ENCODE data around the gene METRNL. TPM values are rescaled to one million over a fixed set of nuclear protein-coding genes. Genes with fewer than 3 reads are reported as not detected.

METRNL gene
- total RNA-seq, 1 experiment from 2014 or later: 21.0 TPM

DNA sequence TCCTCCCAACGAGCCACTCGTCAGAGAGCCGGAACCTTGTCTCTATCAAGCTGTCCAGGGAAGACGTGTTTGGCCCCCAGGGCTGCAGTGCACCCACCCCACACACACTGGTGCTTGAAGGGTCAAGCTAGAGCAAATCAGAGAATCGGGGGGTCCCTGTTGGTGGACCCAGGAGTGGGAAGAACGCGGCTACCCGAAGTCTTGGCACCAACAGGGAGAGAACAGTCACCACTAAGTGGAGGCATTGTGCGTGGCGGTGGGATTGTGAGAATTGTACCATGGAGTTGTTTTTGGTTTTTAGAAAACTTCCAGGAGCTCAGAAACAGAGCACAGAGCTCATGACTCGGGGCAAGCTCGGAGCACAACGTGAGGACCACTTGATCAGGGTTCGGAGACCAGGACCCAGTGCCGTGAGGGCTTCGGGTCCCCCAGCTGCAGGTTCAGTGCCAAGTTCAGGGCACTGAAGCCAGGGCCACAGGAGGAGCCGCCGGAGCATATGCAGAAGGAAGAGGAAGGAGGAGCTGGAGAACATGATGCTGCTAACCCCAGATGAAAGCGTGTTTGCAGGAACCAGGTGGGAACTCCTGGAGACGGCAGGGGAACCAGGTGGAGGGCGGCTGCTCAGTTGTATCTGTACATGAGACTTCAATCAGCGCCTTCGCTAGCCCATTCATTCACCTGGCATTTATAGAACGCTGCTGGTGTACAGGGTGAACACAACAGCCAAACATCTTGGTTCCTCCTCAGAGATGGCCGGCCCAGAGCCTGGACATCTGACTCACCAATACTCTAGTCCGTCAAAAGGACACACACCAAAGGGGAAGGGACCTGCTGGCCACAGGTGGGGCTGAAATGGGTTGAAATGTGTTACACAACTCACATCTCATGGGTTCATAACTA is 42.8 kb downstream of the METRNL start:
- CTCF ChIA-PET: no interaction called here
- peaks cover 3% of the 10 kb centered on the region; the same call in 1 of the 2 replicates for H3K27me3 ChIP-seq (ENCODE audit: control insufficient read depth, insufficient read depth, low read length)

DNA sequence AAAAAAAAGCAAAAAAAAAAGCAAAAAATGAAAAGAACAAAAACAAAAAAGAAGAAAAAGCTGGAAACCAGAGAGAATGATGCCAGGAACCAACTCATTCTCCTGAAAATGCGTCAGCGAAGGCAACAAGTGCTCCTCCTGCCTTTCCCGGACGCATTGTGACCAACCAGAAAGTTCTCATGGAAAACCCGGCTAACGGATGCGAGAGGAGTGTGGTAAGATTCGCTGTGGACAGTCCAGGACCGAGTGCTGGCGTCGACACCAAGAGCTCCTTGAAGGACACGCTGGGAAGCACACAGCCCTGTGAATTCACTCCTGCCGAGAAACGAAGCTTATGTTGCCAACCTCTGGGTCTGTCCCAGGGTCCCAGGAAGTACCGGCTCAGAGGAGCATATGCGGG is 43.4 kb downstream of the METRNL start:
- no peaks in the 10 kb centered on the region for H3K36me3 ChIP-seq (ENCODE audit: control insufficient read depth, insufficient read depth, low read length)
- no TSS peak for BruUV-seq (replicated peaks)
- H3K27me3 ChIP-seq (ENCODE audit: control insufficient read depth, insufficient read depth, low read length): peaks cover 3% of the 10 kb centered on the region; the same call in 1 of the 2 replicates
- H3K4me1 ChIP-seq (ENCODE audit: control insufficient read depth, insufficient read depth, low read length): no peaks in the 10 kb centered on the region
- intact Hi-C loops (cut with micrococcal nuclease; ENCODE audit: unreplicated experiment): no loop called here
- H3K4me3 ChIP-seq (ENCODE audit: low read depth in 2 of 2, low read length in 2 of 2): no peak overlapping the region
- ChIA-PET CTCF (no interaction called here), POLR2A (no interaction called here)
- ATAC-seq (no peak), DNase-seq (ENCODE audit: low read depth, low spot score) (no peak)
- H3K27ac ChIP-seq (ENCODE audit: low read length): no peak overlapping the region
- no peaks in the 10 kb centered on the region for H3K9me3 ChIP-seq (ENCODE audit: control insufficient read depth, insufficient read depth, low read depth, low read length)
- in situ Hi-C loops (cut with HindIII; ENCODE audit: low pct_unique_long_range_greater_than_20kb, low sequenced_read_pairs): no loop called here
- TF ChIP-seq POLR2AphosphoS5 (IDR thresholded peaks at IDR 0.05; ENCODE audit: low read depth, low read length): no peak
- TF ChIP-seq SIN3A (IDR thresholded peaks at IDR 0.05; ENCODE audit: borderline replicate concordance, insufficient read depth, low read depth, low read length): no peak
- TF ChIP-seq, protein P1, sequence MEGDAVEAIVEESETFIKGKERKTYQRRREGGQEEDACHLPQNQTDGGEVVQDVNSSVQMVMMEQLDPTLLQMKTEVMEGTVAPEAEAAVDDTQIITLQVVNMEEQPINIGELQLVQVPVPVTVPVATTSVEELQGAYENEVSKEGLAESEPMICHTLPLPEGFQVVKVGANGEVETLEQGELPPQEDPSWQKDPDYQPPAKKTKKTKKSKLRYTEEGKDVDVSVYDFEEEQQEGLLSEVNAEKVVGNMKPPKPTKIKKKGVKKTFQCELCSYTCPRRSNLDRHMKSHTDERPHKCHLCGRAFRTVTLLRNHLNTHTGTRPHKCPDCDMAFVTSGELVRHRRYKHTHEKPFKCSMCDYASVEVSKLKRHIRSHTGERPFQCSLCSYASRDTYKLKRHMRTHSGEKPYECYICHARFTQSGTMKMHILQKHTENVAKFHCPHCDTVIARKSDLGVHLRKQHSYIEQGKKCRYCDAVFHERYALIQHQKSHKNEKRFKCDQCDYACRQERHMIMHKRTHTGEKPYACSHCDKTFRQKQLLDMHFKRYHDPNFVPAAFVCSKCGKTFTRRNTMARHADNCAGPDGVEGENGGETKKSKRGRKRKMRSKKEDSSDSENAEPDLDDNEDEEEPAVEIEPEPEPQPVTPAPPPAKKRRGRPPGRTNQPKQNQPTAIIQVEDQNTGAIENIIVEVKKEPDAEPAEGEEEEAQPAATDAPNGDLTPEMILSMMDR (IDR thresholded peaks at IDR 0.05): no peak
- TF ChIP-seq, protein P2, sequence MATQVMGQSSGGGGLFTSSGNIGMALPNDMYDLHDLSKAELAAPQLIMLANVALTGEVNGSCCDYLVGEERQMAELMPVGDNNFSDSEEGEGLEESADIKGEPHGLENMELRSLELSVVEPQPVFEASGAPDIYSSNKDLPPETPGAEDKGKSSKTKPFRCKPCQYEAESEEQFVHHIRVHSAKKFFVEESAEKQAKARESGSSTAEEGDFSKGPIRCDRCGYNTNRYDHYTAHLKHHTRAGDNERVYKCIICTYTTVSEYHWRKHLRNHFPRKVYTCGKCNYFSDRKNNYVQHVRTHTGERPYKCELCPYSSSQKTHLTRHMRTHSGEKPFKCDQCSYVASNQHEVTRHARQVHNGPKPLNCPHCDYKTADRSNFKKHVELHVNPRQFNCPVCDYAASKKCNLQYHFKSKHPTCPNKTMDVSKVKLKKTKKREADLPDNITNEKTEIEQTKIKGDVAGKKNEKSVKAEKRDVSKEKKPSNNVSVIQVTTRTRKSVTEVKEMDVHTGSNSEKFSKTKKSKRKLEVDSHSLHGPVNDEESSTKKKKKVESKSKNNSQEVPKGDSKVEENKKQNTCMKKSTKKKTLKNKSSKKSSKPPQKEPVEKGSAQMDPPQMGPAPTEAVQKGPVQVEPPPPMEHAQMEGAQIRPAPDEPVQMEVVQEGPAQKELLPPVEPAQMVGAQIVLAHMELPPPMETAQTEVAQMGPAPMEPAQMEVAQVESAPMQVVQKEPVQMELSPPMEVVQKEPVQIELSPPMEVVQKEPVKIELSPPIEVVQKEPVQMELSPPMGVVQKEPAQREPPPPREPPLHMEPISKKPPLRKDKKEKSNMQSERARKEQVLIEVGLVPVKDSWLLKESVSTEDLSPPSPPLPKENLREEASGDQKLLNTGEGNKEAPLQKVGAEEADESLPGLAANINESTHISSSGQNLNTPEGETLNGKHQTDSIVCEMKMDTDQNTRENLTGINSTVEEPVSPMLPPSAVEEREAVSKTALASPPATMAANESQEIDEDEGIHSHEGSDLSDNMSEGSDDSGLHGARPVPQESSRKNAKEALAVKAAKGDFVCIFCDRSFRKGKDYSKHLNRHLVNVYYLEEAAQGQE (IDR thresholded peaks at IDR 0.05; ENCODE audit: insufficient read depth in 1 of 2, low read depth in 2 of 2, low read length in 1 of 2): no peak
- no peak for TF ChIP-seq TCF7L2 (IDR thresholded peaks at IDR 0.05; ENCODE audit: low read depth, low read length)

More for the DNA sequence above, 42.8 kb downstream of the METRNL start:
- in situ Hi-C loops (cut with HindIII; ENCODE audit: low pct_unique_long_range_greater_than_20kb, low sequenced_read_pairs) (no loop called here), intact Hi-C loops (cut with micrococcal nuclease; ENCODE audit: unreplicated experiment) (no loop called here)
- no peak for ATAC-seq
- no TSS peak for BruUV-seq (replicated peaks)
- no peaks in the 10 kb centered on the region for H3K9me3 ChIP-seq (ENCODE audit: control insufficient read depth, insufficient read depth, low read depth, low read length)
- TF ChIP-seq, protein P1 (IDR thresholded peaks at IDR 0.05): no peak
- no peak for TF ChIP-seq TCF7L2 (IDR thresholded peaks at IDR 0.05; ENCODE audit: low read depth, low read length)
- TF ChIP-seq, protein P2 (IDR thresholded peaks at IDR 0.05; ENCODE audit: insufficient read depth in 1 of 2, low read depth in 2 of 2, low read length in 1 of 2): no peak
- no peak for TF ChIP-seq SIN3A (IDR thresholded peaks at IDR 0.05; ENCODE audit: borderline replicate concordance, insufficient read depth, low read depth, low read length)
- TF ChIP-seq POLR2AphosphoS5 (IDR thresholded peaks at IDR 0.05; ENCODE audit: low read depth, low read length): no peak
- H3K27ac ChIP-seq (ENCODE audit: low read length): no peak overlapping the region
- DNase-seq (ENCODE audit: low read depth, low spot score): no peak
- POLR2A ChIA-PET: interaction anchor here (0.6 kb wide), 1 partner anchor 13 kb away, joined by 6 read pairs; no protein-coding TSS in a partner anchor
- no peaks in the 10 kb centered on the region for H3K4me1 ChIP-seq (ENCODE audit: control insufficient read depth, insufficient read depth, low read length)
- no peaks in the 10 kb centered on the region for H3K36me3 ChIP-seq (ENCODE audit: control insufficient read depth, insufficient read depth, low read length)
- H3K4me3 ChIP-seq (ENCODE audit: low read depth in 2 of 2, low read length in 2 of 2): no peak overlapping the region

All from Panc1 (cell line).